ENCODE data around the gene PLAC8.

Gene PLAC8

DNA sequence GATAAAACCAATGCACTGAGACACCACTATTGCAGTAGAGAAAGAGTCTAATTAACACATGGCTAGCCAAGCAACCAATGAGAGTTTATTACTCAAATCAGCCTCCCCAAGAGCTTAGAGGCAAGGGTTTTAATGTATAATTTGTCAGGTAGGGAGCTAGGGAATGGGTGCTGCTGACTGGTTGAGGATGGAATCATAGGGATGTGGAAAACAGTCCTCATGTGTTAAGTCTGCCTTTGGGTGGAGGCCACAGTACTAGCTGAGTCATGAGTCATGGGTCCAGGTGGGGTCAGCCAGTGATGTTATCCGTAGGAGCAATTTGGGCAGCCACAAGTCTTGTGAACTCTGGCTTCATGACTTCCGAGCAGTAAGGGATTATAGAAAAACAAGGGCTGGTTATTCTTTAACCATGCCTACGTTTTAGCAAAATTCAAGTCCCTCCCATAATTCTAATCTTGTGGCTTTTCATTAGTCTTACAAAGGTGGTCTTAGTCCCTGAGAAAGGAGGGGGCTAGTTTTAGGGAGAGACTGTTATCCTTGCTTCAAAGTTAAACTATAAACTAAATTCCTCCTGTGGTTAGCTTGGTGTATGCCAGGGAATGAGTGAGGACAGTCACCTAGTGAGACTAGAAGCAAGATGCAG lies 25.1 kb upstream of the PLAC8 start:
- Histone ChIP-seq H3K4me1 (ENCODE audit: insufficient read depth, insufficient read length) (no peaks in the 10 kb centered on the region), H3K4me3 (ENCODE audit: insufficient read length, low read depth) (no peak overlapping the region), H3K27me3 (ENCODE audit: insufficient read depth, insufficient read length) (no peaks in the 10 kb centered on the region), H3K36me3 (ENCODE audit: insufficient read depth, insufficient read length, low read length) (no peaks in the 10 kb centered on the region), H3K9ac (ENCODE audit: insufficient read length, low read depth) (no peak overlapping the region), H3K9me3 (ENCODE audit: insufficient read depth, low read length) (peaks cover 22% of the 10 kb centered on the region; the same call in 1 of the 2 replicates)
- DNase-seq (ENCODE audit: low read depth, low spot score): no peak
- TF ChIP-seq YY1 (IDR thresholded peaks at IDR 0.05; ENCODE audit: insufficient read depth, insufficient read length): no peak
- no peak for TF ChIP-seq ZNF274 (IDR thresholded peaks at IDR 0.05; ENCODE audit: low read depth, low read length)
- no peak for TF ChIP-seq SUZ12 (IDR thresholded peaks at IDR 0.05; ENCODE audit: extremely low read depth, insufficient read depth, insufficient read length)

DNA sequence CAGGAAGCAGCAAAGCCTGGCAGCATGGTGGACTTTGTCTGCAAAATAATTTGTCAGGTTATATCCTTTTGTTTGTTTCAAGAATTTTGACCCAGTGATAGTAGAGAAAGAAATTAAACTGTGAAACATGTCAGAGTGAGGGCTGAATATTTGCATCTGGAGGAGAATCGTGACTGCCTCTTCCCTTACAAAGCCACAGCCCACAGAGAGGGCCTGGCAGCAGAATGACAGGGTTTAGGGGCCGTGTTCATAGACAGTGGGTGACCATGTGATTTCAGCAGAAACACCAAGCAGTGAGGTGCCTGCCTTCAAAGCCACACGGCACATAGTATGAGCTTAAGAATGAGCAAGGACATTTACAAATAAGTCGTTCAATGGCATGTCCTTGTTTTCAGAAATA lies 24.4 kb upstream of the PLAC8 start:
- no peaks in the 10 kb centered on the region for H3K27me3 ChIP-seq (ENCODE audit: insufficient read depth, insufficient read length)
- no peak for DNase-seq (ENCODE audit: low read depth, low spot score)
- H3K36me3 ChIP-seq (ENCODE audit: insufficient read depth, insufficient read length, low read length): no peaks in the 10 kb centered on the region
- H3K4me3 ChIP-seq (ENCODE audit: insufficient read length, low read depth): no peak overlapping the region
- TF ChIP-seq ZNF274 (IDR thresholded peaks at IDR 0.05; ENCODE audit: low read depth, low read length): no peak
- TF ChIP-seq SUZ12 (IDR thresholded peaks at IDR 0.05; ENCODE audit: extremely low read depth, insufficient read depth, insufficient read length): no peak
- no peak for TF ChIP-seq YY1 (IDR thresholded peaks at IDR 0.05; ENCODE audit: insufficient read depth, insufficient read length)
- H3K4me1 ChIP-seq (ENCODE audit: insufficient read depth, insufficient read length): no peaks in the 10 kb centered on the region
- H3K9ac ChIP-seq (ENCODE audit: insufficient read length, low read depth): no peak overlapping the region
- peaks cover 23% of the 10 kb centered on the region; the same call in 1 of the 2 replicates for H3K9me3 ChIP-seq (ENCODE audit: insufficient read depth, low read length)

DNA sequence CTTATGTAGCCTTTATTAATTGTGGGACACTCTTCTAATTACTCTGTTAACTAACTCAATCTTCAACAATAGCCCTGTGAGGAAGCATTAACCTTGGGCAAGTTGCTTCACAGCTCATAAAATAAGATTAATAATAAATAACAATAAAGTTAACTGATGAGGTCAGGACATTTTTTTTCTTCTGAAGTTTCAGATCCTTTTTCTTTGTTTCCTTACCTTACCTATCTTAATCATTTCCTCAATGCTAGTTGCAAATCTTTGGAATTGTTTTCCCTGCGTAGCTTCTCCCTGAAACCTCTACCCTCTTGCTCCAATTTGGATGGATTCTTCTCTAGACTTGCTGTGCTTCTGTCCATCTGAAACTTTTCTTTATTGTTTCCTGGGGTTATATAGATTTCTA lies 17.5 kb upstream of the PLAC8 start:
- H3K36me3 ChIP-seq (ENCODE audit: insufficient read depth, insufficient read length, low read length): no peaks in the 10 kb centered on the region
- H3K4me1 ChIP-seq (ENCODE audit: insufficient read depth, insufficient read length): no peaks in the 10 kb centered on the region
- no peaks in the 10 kb centered on the region for H3K27me3 ChIP-seq (ENCODE audit: insufficient read depth, insufficient read length)
- DNase-seq (ENCODE audit: low read depth, low spot score): no peak
- no peak overlapping the region for H3K9ac ChIP-seq (ENCODE audit: insufficient read length, low read depth)
- H3K9me3 ChIP-seq (ENCODE audit: insufficient read depth, low read length): peaks cover 20% of the 10 kb centered on the region; the same call in 1 of the 2 replicates
- TF ChIP-seq ZNF274 (IDR thresholded peaks at IDR 0.05; ENCODE audit: low read depth, low read length) (no peak), SUZ12 (IDR thresholded peaks at IDR 0.05; ENCODE audit: extremely low read depth, insufficient read depth, insufficient read length) (no peak), YY1 (IDR thresholded peaks at IDR 0.05; ENCODE audit: insufficient read depth, insufficient read length) (no peak)
- H3K4me3 ChIP-seq (ENCODE audit: insufficient read length, low read depth): no peak overlapping the region

DNA sequence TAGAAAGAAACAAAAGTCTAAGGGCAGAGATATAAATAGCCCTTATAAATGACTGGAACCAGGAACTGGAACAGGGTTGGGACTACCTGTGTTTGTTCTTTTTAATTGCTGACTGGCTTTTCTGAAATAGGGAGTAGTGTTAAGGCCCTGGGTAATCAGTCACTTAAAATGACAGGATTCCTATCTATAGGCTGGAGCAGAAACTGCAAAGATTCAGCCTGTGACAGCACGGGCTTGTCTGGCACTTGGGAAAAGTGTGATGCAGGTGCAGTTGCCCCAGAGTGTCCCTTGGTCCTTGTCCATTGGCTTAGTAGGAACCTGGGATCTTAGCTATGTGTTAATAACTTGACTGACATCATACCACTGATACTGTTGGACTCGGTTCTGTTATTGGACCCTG lies 14.7 kb upstream of the PLAC8 start:
- 0 out of 2 replicates have a peak, but pooled peaks cover 6% of the 10 kb centered on the region for H3K9me3 ChIP-seq (ENCODE audit: insufficient read depth, low read length)
- TF ChIP-seq SUZ12 (IDR thresholded peaks at IDR 0.05; ENCODE audit: extremely low read depth, insufficient read depth, insufficient read length): no peak
- no peak for TF ChIP-seq YY1 (IDR thresholded peaks at IDR 0.05; ENCODE audit: insufficient read depth, insufficient read length)
- no peak for TF ChIP-seq ZNF274 (IDR thresholded peaks at IDR 0.05; ENCODE audit: low read depth, low read length)
- no peaks in the 10 kb centered on the region for H3K27me3 ChIP-seq (ENCODE audit: insufficient read depth, insufficient read length)
- DNase-seq (ENCODE audit: low read depth, low spot score): no peak
- H3K9ac ChIP-seq (ENCODE audit: insufficient read length, low read depth): no peak overlapping the region
- no peak overlapping the region for H3K4me3 ChIP-seq (ENCODE audit: insufficient read length, low read depth)
- no peaks in the 10 kb centered on the region for H3K4me1 ChIP-seq (ENCODE audit: insufficient read depth, insufficient read length)
- H3K36me3 ChIP-seq (ENCODE audit: insufficient read depth, insufficient read length, low read length): no peaks in the 10 kb centered on the region

DNA sequence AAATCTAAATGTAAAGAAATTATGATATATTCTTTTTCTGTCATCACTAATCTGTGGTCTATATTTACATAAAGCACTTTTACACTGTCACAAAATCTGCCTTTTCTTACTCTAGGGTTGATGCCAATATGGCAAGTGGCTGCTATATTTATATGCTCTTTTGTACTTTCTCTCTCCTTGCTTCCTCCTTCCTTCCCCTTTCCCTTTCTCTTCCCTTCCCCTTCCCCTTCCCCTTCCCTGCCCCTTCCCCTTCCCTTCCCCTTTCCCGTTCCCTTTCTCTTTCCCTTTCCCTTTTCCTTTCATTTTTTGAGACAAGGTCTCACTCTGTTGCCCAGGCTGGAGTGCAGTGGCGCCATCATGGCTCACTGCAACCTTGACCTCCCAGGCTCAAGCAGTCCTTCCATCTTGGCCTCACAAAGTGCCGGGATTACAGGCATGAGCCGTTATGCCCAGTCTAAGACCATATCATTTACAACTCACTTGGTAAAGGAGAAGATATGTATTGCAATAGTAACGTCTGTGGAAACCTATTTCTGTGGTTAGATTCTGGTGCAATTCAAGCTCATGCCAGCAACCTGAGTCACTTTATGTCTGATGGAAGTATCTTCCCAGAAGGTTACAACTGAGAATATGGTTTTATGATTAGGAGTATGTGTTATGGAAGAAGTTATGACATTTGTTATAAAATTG lies 13.9 kb upstream of the PLAC8 start:
- Histone ChIP-seq H3K4me1 (ENCODE audit: insufficient read depth, insufficient read length) (no peaks in the 10 kb centered on the region), H3K36me3 (ENCODE audit: insufficient read depth, insufficient read length, low read length) (no peaks in the 10 kb centered on the region), H3K27me3 (ENCODE audit: insufficient read depth, insufficient read length) (no peaks in the 10 kb centered on the region), H3K9me3 (ENCODE audit: insufficient read depth, low read length) (0 out of 2 replicates have a peak, but pooled peaks cover 6% of the 10 kb centered on the region), H3K4me3 (ENCODE audit: insufficient read length, low read depth) (no peak overlapping the region), H3K9ac (ENCODE audit: insufficient read length, low read depth) (no peak overlapping the region)
- DNase-seq (ENCODE audit: low read depth, low spot score): no peak
- TF ChIP-seq ZNF274 (IDR thresholded peaks at IDR 0.05; ENCODE audit: low read depth, low read length) (no peak), SUZ12 (IDR thresholded peaks at IDR 0.05; ENCODE audit: extremely low read depth, insufficient read depth, insufficient read length) (no peak), YY1 (IDR thresholded peaks at IDR 0.05; ENCODE audit: insufficient read depth, insufficient read length) (no peak)

DNA sequence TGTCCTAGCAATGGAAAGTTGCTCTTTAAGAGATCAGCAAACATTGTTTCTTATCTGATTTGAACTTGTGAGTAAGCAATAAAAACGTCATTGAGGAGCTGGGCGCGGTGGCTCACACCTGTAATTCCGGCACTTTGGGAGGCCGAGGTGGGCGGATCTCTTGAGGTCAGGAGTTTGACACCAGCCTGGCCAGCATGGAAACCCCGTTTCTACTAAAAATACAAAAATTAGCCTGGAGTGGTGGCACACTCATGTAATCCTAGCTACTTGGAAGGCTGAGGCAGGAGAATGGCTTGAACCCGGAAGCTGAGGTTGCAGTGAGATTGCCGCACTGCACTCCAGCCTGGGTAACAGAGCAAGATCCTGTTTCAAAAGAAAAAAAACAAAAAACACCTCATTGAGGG lies 11.2 kb upstream of the PLAC8 start:
- H3K27me3 ChIP-seq (ENCODE audit: insufficient read depth, insufficient read length): no peaks in the 10 kb centered on the region

DNA sequence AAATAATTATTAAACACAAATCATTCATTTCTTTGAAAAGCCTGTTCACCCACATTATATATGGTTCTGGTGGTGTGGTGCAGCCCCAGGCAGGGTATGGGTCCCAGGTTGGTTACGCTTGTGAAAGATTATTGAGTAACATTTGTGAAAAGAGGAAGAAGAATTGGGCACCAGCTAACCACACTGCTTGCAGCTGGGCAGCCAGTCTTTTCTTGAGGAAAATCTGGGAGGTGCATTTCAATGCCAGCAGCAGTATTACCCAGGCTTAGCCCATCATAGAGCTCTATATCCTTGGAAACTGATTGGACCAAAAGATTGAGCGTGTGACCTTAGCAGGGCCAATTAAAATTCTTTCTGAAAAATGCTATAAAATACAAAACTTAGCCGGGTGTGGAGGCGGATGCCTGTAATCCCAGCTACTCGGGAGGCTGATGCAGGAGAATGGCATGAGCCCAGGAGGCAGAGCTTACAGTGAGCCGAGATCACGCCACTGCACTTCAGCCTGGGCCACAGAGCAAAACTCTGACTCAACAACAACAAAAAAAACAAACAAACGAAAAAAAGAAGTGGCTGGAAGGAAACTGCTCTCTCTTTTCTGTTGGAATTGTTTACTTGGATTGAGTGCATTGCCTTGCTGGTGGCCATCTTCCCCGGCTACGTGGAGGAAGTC lies 9.7 kb upstream of the PLAC8 start:
- Histone ChIP-seq H3K4me3 (ENCODE audit: insufficient read length, low read depth) (no peak overlapping the region), H3K4me1 (ENCODE audit: insufficient read depth, insufficient read length) (no peaks in the 10 kb centered on the region), H3K9me3 (ENCODE audit: insufficient read depth, low read length) (peaks cover 12% of the 10 kb centered on the region), H3K36me3 (ENCODE audit: insufficient read depth, insufficient read length, low read length) (no peaks in the 10 kb centered on the region), H3K27me3 (ENCODE audit: insufficient read depth, insufficient read length) (no peaks in the 10 kb centered on the region), H3K9ac (ENCODE audit: insufficient read length, low read depth) (no peak overlapping the region)
- no peak for TF ChIP-seq ZNF274 (IDR thresholded peaks at IDR 0.05; ENCODE audit: low read depth, low read length)
- TF ChIP-seq YY1 (IDR thresholded peaks at IDR 0.05; ENCODE audit: insufficient read depth, insufficient read length): no peak
- TF ChIP-seq SUZ12 (IDR thresholded peaks at IDR 0.05; ENCODE audit: extremely low read depth, insufficient read depth, insufficient read length): no peak
- no peak for DNase-seq (ENCODE audit: low read depth, low spot score)

More for the DNA sequence above, 11.2 kb upstream of the PLAC8 start:
- Histone ChIP-seq H3K36me3 (ENCODE audit: insufficient read depth, insufficient read length, low read length) (no peaks in the 10 kb centered on the region), H3K9ac (ENCODE audit: insufficient read length, low read depth) (no peak overlapping the region), H3K4me1 (ENCODE audit: insufficient read depth, insufficient read length) (no peaks in the 10 kb centered on the region), H3K9me3 (ENCODE audit: insufficient read depth, low read length) (peaks cover 12% of the 10 kb centered on the region), H3K4me3 (ENCODE audit: insufficient read length, low read depth) (no peak overlapping the region)
- TF ChIP-seq YY1 (IDR thresholded peaks at IDR 0.05; ENCODE audit: insufficient read depth, insufficient read length): no peak
- no peak for TF ChIP-seq ZNF274 (IDR thresholded peaks at IDR 0.05; ENCODE audit: low read depth, low read length)
- no peak for TF ChIP-seq SUZ12 (IDR thresholded peaks at IDR 0.05; ENCODE audit: extremely low read depth, insufficient read depth, insufficient read length)
- no peak for DNase-seq (ENCODE audit: low read depth, low spot score)

Data from NT2/D1 (cell line).